Endothelial cell of umbilical vein (primary cell): ENCODE results near the gene CALD1.

ENCODE experiments used
- EZH2 ChIP-seq: IDR thresholded peaks from 2 replicates; pipeline ENCODE4 v1.6.1; 2012; ENCODE audit warnings: borderline replicate concordance, low read depth, mild to moderate bottlenecking, moderate library complexity, low read length, inconsistent platforms; ENCODE audit not compliant: severe bottlenecking
- POLR2A ChIP-seq: IDR thresholded peaks from 2 replicates; pipeline ENCODE4 v1.6.1; 2012; ENCODE audit warnings: low read depth, mild to moderate bottlenecking, control low read depth, low read length
- TF ChIP-seq, protein P1 (sequence below), 2 donors: IDR thresholded peaks; 1 replicate in 1 of 2; 2 replicates in 1 of 2; pipeline ENCODE4 v1.5.1; 2011; ENCODE audit warnings: low read length in 2 of 2, mild to moderate bottlenecking in 2 of 2, moderate library complexity in 2 of 2, control low read depth in 1 of 2, inconsistent platforms in 1 of 2, low read depth in 1 of 2; ENCODE audit not compliant: insufficient read depth in 1 of 2; ENCODE audit errors: extremely low read depth in 1 of 2

DNA sequence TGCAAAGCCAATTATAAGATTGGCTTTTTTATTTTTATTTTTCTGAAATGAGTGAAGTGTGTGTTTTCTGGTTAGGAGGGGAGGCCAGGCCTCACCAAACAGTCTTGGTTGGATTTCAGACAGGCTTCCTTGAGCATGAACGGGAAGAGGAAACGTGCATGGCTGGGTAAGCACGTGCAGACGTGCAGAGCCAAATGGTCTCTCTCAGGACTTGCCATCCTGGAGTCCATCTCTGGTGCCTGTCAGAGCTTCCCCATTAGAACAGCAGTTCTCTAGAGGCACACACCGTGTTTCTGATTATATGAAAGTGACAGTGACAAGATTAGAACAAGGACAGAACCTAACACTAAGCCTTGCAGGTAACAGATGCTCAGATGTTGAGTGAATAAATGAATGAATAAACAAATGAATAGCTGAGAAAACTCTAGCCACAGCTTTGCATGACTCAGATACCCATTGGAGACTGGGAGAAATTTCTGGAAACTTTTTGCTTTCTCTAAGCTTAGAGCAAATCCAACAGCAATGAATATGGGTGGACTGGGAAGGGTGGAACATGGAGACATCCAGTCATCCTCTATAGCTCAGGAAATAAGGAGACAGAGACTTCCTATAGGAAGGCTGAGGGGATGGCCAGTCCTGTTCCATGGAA, 11.8 kb upstream of the CALD1 start:
- TF ChIP-seq, protein P1, sequence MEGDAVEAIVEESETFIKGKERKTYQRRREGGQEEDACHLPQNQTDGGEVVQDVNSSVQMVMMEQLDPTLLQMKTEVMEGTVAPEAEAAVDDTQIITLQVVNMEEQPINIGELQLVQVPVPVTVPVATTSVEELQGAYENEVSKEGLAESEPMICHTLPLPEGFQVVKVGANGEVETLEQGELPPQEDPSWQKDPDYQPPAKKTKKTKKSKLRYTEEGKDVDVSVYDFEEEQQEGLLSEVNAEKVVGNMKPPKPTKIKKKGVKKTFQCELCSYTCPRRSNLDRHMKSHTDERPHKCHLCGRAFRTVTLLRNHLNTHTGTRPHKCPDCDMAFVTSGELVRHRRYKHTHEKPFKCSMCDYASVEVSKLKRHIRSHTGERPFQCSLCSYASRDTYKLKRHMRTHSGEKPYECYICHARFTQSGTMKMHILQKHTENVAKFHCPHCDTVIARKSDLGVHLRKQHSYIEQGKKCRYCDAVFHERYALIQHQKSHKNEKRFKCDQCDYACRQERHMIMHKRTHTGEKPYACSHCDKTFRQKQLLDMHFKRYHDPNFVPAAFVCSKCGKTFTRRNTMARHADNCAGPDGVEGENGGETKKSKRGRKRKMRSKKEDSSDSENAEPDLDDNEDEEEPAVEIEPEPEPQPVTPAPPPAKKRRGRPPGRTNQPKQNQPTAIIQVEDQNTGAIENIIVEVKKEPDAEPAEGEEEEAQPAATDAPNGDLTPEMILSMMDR (IDR thresholded peaks at IDR 0.05; ENCODE audit: extremely low read depth in 1 of 2, insufficient read depth in 1 of 2, low read depth in 1 of 2, low read length in 2 of 2), result no peak
- TF ChIP-seq POLR2A (no peak), EZH2 (no peak)
